ENCODE results near the gene THSD7A.

The THSD7A gene

GRCh38 chr7:11633310-11633709 lies 198.7 kb downstream of the THSD7A start:
- DNase-seq (ENCODE audit: low read depth, low spot score): no peak

GRCh38 chr7:11630355-11630754 lies 201.6 kb downstream of the THSD7A start:
- no peak for DNase-seq (ENCODE audit: low read depth, low spot score)

- no peak for DNase-seq (ENCODE audit: low read depth, low spot score)
Observed at GRCh38 chr7:11625669-11626068, 206.3 kb downstream of the THSD7A start.

- no peak for DNase-seq (ENCODE audit: low read depth, low spot score)
Observed at GRCh38 chr7:11623093-11623678, 208.8 kb downstream of the THSD7A start.

- DNase-seq (ENCODE audit: low read depth, low spot score): no peak
Observed at GRCh38 chr7:11620406-11621253, 211.4 kb downstream of the THSD7A start.

GRCh38 chr7:11616466-11616865 lies 215.5 kb downstream of the THSD7A start:
- no peak for DNase-seq (ENCODE audit: low read depth, low spot score)

- DNase-seq (ENCODE audit: low read depth, low spot score): no peak
Observed at GRCh38 chr7:11615174-11615573, 216.8 kb downstream of the THSD7A start.

- DNase-seq (ENCODE audit: low read depth, low spot score): no peak
Observed at GRCh38 chr7:11613292-11613930, 218.6 kb downstream of the THSD7A start.

GRCh38 chr7:11612737-11613136 lies 219.3 kb downstream of the THSD7A start:
- DNase-seq (ENCODE audit: low read depth, low spot score): no peak

- DNase-seq (ENCODE audit: low read depth, low spot score): no peak
Observed at GRCh38 chr7:11609096-11609670, 222.8 kb downstream of the THSD7A start.

GRCh38 chr7:11607686-11608085 lies 224.3 kb downstream of the THSD7A start:
- DNase-seq (ENCODE audit: low read depth, low spot score): no peak

GRCh38 chr7:11605749-11606148 lies 226.2 kb downstream of the THSD7A start:
- DNase-seq (ENCODE audit: low read depth, low spot score): no peak

GRCh38 chr7:11604505-11604904 lies 227.5 kb downstream of the THSD7A start:
- no peak for DNase-seq (ENCODE audit: low read depth, low spot score)

- no peak for DNase-seq (ENCODE audit: low read depth, low spot score)
Observed at GRCh38 chr7:11601761-11602160, 230.2 kb downstream of the THSD7A start.

- DNase-seq (ENCODE audit: low read depth, low spot score): no peak
Observed at GRCh38 chr7:11593322-11593721, 238.7 kb downstream of the THSD7A start.

GRCh38 chr7:11592699-11593098 lies 239.3 kb downstream of the THSD7A start:
- no peak for DNase-seq (ENCODE audit: low read depth, low spot score)

- DNase-seq (ENCODE audit: low read depth, low spot score): no peak
Observed at GRCh38 chr7:11591943-11592342, 240.1 kb downstream of the THSD7A start.

GRCh38 chr7:11591055-11591633 lies 240.9 kb downstream of the THSD7A start:
- DNase-seq (ENCODE audit: low read depth, low spot score): no peak

GRCh38 chr7:11589251-11589650 lies 242.7 kb downstream of the THSD7A start:
- DNase-seq (ENCODE audit: low read depth, low spot score): no peak

- no peak for DNase-seq (ENCODE audit: low read depth, low spot score)
Observed at GRCh38 chr7:11587814-11588213, 244.2 kb downstream of the THSD7A start.

- no peak for DNase-seq (ENCODE audit: low read depth, low spot score)
Observed at GRCh38 chr7:11587048-11587447, 244.9 kb downstream of the THSD7A start.

- no peak for DNase-seq (ENCODE audit: low read depth, low spot score)
Observed at GRCh38 chr7:11584406-11585031, 247.5 kb downstream of the THSD7A start.
